ENCODE measurements around the gene C1orf232. TPM values are rescaled to one million over a fixed set of nuclear protein-coding genes. Genes with fewer than 3 reads are reported as not detected.

Gene C1orf232
- polyA plus RNA-seq, 3 donors, result not detected

DNA sequence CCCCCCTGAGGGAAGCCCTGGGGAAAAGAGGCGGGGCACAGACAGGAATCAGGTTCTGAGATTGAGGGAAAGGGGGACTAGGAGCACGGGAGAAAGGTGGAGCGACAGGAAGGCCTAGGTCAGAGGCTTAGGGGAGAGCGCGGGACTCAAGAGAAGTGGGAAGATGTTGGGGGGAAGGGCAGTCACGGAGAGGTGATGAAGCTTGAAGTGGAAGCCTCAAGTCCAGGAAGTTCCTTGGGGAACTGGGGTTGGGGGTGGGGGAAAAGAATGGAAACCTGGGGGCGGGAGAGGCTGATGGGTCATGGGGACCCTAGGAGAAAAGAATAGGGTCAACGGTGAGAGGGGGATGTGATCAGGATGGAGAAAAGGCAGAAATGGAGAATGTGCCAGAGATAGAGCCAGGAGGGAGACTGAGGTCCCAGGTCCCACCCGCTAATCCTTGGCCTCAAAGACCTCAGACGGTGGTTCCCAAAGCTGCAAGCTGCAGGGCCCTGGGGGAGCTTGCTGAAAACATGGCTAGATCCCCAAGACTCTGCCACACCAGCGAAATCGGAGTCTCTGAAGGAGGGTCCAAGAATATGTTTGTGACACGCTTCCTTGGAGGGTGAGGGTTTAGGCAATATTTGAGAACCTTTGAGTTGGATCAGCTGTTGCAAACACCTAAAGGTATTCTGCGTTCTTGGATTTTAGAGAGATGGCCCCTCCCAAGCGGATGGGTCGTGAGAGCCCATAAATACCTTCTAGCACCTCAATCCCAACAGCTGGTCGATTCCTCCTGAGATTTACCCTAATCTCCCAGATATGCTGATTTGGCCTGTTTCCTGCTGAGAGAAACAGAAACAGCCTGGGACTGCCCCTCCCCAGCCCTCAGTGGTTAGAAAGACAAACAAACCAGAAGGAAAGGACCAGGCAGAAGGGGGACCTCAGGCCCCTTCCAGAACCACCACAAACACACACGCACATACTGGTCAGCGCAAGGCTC, 3.6 kb downstream of the C1orf232 start:
- peaks cover 0 to 9% (median 0%) of the 10 kb centered on the region in 7 donors for H3K9me3 Mint-ChIP-seq
- H3K27me3 Mint-ChIP-seq (ENCODE audit: low read depth in 3 of 3), result peaks cover 34 to 52% (median 48%) of the 10 kb centered on the region in 3 donors
- H3K4me3 Mint-ChIP-seq, result peak overlapping the region; percentile 70 to 85
- H3K27ac Mint-ChIP-seq, result peak overlapping the region in 4 of 7 donors; percentile 37 to 57 (median 51)
- no peaks in the 10 kb centered on the region for H3K9me3 ChIP-seq (replicated peaks in 1 of 2; ENCODE audit: control insufficient read depth in 1 of 2, insufficient read depth in 1 of 2, low read length in 2 of 2)
- no peaks in the 10 kb centered on the region for H3K36me3 ChIP-seq (replicated peaks in 1 of 2; ENCODE audit: control insufficient read depth in 1 of 2, insufficient read depth in 2 of 2, low read length in 2 of 2)
- H3K4me2 ChIP-seq (replicated peaks; ENCODE audit: extremely low read depth, low read length, poor library complexity, severe bottlenecking), result peak overlapping the region; percentile 73
- TF ChIP-seq, protein P1, sequence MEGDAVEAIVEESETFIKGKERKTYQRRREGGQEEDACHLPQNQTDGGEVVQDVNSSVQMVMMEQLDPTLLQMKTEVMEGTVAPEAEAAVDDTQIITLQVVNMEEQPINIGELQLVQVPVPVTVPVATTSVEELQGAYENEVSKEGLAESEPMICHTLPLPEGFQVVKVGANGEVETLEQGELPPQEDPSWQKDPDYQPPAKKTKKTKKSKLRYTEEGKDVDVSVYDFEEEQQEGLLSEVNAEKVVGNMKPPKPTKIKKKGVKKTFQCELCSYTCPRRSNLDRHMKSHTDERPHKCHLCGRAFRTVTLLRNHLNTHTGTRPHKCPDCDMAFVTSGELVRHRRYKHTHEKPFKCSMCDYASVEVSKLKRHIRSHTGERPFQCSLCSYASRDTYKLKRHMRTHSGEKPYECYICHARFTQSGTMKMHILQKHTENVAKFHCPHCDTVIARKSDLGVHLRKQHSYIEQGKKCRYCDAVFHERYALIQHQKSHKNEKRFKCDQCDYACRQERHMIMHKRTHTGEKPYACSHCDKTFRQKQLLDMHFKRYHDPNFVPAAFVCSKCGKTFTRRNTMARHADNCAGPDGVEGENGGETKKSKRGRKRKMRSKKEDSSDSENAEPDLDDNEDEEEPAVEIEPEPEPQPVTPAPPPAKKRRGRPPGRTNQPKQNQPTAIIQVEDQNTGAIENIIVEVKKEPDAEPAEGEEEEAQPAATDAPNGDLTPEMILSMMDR (IDR thresholded peaks at IDR 0.05), result no peak
- no peak overlapping the region for H3K9ac ChIP-seq (ENCODE audit: insufficient read depth, low read length, poor library complexity, severe bottlenecking)
- no peak overlapping the region for H3K27ac ChIP-seq (ENCODE audit: low read depth in 1 of 2, low read length in 2 of 2)
- intact Hi-C loops (cut with micrococcal nuclease), result loop anchor here (1.0 to 5.0 kb wide), 5 partner anchors 43 to 157 kb away; partner anchors contain the start of gene CEP85 (in 1 of the 2)
- no peaks in the 10 kb centered on the region for H4K20me1 ChIP-seq (ENCODE audit: insufficient read depth, low read length)
- H3K27me3 ChIP-seq (ENCODE audit: control insufficient read depth in 2 of 2, insufficient read depth in 2 of 2, low read length in 2 of 2), result peaks cover 13 to 46% of the 10 kb centered on the region in 2 donors
- 70% methylated on average over 15 of the region's 19 CpGs for WGBS (ENCODE audit: insufficient coverage)
- H3K4me3 ChIP-seq (replicated peaks in 1 of 3; ENCODE audit: low read depth in 2 of 3, low read length in 3 of 3), result peak overlapping the region in 1 of 3 experiments; percentile 68
- peak overlapping the region; percentile 80 for H2AFZ ChIP-seq (ENCODE audit: insufficient read depth, low read depth, low read length, poor library complexity, severe bottlenecking)
- H3K4me1 ChIP-seq (ENCODE audit: control insufficient read depth in 1 of 2, insufficient read depth in 2 of 2, low read length in 2 of 2), result peaks cover 27 to 39% of the 10 kb centered on the region in 2 donors
- no peak for DNase-seq
- H3K4me1 Mint-ChIP-seq, result peaks cover 23% of the 10 kb centered on the region
- H3K36me3 Mint-ChIP-seq, result peaks cover 0 to 2% of the 10 kb centered on the region in 2 donors
- H3K79me2 ChIP-seq (ENCODE audit: insufficient read depth, low read length), result peaks cover 3% of the 10 kb centered on the region

DNA sequence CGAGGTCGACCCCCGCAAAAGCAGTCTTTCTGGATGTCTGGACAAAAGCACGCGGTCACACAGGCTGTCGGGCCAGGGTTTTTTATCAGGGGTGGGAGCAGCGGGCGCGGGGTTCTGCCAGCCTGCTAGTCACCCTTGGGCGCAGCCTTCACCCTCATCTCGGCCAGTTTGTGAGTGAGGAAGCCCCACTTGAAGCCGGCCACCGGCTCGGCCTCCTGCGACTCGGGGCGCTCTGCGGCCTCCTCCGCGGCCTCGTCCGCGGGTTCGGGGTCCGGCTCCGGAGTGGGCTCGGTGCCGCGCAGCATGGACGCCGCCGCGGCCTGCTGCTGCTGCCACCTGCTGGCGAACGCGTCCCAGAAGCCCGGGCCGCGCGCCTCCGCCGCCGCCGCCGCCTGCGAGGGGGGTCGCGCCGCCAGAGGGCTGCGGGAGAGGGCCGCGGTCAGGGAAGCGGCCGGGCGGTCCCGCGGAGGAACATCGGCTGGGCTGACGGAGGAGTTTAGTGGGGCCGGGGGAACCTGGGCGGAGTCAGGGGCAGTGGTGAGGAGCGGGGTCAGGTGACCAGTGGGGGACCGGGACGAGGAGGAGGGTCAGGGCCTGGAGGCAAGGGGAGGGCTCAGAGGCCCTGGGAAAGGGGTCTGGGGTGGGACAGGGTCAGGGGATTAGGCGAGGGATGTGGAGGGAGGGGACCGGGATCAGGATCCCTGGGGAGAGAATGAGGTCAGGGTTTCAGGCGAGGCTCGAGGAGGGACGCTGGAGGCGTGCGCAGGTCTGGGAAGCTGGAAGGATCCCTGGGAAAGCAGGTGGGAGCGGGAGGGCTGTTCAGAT, 4.5 kb downstream of the C1orf232 start:
- no peaks in the 10 kb centered on the region for H4K20me1 ChIP-seq (ENCODE audit: insufficient read depth, low read length)
- H3K9ac ChIP-seq (ENCODE audit: insufficient read depth, low read length, poor library complexity, severe bottlenecking), result peak overlapping the region; percentile 53
- Mint-ChIP-seq H3K27me3 (ENCODE audit: low read depth in 3 of 3) (peaks cover 41 to 55% (median 54%) of the 10 kb centered on the region in 3 donors), H3K27ac (peak overlapping the region in 3 of 7 donors; percentile 41 to 58 (median 57)), H3K4me3 (peak overlapping the region; percentile 70 to 85), H3K9me3 (peaks cover 0 to 9% (median 0%) of the 10 kb centered on the region in 7 donors), H3K36me3 (peaks cover 0 to 2% of the 10 kb centered on the region in 2 donors), H3K4me1 (peaks cover 20% of the 10 kb centered on the region)
- peaks cover 22 to 31% of the 10 kb centered on the region in 2 donors for H3K4me1 ChIP-seq (ENCODE audit: control insufficient read depth in 1 of 2, insufficient read depth in 2 of 2, low read length in 2 of 2)
- H3K4me2 ChIP-seq (replicated peaks; ENCODE audit: extremely low read depth, low read length, poor library complexity, severe bottlenecking), result peak overlapping the region; percentile 73
- no peaks in the 10 kb centered on the region for H3K9me3 ChIP-seq (replicated peaks in 1 of 2; ENCODE audit: control insufficient read depth in 1 of 2, insufficient read depth in 1 of 2, low read length in 2 of 2)
- no peaks in the 10 kb centered on the region for H3K36me3 ChIP-seq (replicated peaks in 1 of 2; ENCODE audit: control insufficient read depth in 1 of 2, insufficient read depth in 2 of 2, low read length in 2 of 2)
- H3K4me3 ChIP-seq (replicated peaks in 1 of 3; ENCODE audit: low read depth in 2 of 3, low read length in 3 of 3), result peak overlapping the region in 2 of 3 experiments; percentile 19 to 68
- H3K79me2 ChIP-seq (ENCODE audit: insufficient read depth, low read length), result no peaks in the 10 kb centered on the region
- peak in 2 of 3 donors; percentile 35 to 36 for DNase-seq
- H3K27me3 ChIP-seq (ENCODE audit: control insufficient read depth in 2 of 2, insufficient read depth in 2 of 2, low read length in 2 of 2), result peaks cover 13 to 50% of the 10 kb centered on the region in 2 donors
- WGBS (ENCODE audit: insufficient coverage), result 12% methylated on average over 72 of the region's 72 CpGs
- peak overlapping the region; percentile 80 for H2AFZ ChIP-seq (ENCODE audit: insufficient read depth, low read depth, low read length, poor library complexity, severe bottlenecking)
- H3K27ac ChIP-seq (ENCODE audit: low read depth in 1 of 2, low read length in 2 of 2), result no peak overlapping the region
- TF ChIP-seq, protein P1 (IDR thresholded peaks at IDR 0.05), result peak; percentile 75
- intact Hi-C loops (cut with micrococcal nuclease), result loop anchor here (1.0 to 5.0 kb wide), 3 partner anchors 42 to 59 kb away; no protein-coding TSS in a partner anchor
